ENCODE data around the gene GZMM.

DNA sequence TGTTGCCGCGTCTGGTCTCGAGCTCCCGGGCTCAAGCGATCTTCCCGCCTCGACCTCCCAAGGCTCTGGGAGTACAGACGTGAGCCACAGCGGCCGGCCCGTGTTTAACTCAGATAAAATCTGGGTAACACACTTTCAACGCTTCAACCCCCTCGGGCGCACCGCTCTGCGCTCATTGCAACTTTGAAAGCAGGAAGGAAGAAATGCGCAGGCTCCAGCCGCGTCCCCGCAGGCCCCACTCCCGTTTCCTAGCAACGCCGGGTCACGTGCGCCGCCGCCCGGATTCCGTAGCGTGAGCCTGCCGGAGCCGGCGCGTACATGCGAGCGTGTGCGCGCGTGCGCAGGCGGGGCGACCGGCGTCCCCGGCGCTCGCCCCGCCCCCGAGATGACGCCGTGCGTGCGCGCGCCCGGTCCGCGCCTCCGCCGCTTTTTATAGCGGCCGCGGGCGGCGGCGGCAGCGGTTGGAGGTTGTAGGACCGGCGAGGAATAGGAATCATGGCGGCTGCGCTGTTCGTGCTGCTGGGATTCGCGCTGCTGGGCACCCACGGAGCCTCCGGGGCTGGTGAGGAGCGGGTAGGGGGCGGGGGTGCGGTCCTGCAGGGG is 28.4 kb downstream of the GZMM start, which contains the start of gene BSG:
- TF ChIP-seq, protein P1, sequence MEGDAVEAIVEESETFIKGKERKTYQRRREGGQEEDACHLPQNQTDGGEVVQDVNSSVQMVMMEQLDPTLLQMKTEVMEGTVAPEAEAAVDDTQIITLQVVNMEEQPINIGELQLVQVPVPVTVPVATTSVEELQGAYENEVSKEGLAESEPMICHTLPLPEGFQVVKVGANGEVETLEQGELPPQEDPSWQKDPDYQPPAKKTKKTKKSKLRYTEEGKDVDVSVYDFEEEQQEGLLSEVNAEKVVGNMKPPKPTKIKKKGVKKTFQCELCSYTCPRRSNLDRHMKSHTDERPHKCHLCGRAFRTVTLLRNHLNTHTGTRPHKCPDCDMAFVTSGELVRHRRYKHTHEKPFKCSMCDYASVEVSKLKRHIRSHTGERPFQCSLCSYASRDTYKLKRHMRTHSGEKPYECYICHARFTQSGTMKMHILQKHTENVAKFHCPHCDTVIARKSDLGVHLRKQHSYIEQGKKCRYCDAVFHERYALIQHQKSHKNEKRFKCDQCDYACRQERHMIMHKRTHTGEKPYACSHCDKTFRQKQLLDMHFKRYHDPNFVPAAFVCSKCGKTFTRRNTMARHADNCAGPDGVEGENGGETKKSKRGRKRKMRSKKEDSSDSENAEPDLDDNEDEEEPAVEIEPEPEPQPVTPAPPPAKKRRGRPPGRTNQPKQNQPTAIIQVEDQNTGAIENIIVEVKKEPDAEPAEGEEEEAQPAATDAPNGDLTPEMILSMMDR (IDR thresholded peaks at IDR 0.05): no peak
- TF ChIP-seq POLR2A (IDR thresholded peaks at IDR 0.05): peak; percentile 88 to 99

Data from thyroid gland (tissue), 4 donors.